Trophoblast cell (in vitro differentiated cells and primary cell): ENCODE results near the gene PER1.

ENCODE experiments used
- DNase-seq, 2 donors: peaks; one replicate each; pipeline ENCODE4 v3.0.0-alpha.2; 2016
- H2AFZ ChIP-seq: 2 replicates; pipeline ENCODE4 v1.6.1; 2013; ENCODE audit warnings: low read length, moderate library complexity, mild to moderate bottlenecking; ENCODE audit not compliant: insufficient read depth, poor library complexity
- H2AK5ac ChIP-seq: 2 replicates; pipeline ENCODE4 v1.6.1; 2013; ENCODE audit warnings: mild to moderate bottlenecking, low read length
- H2BK120ac ChIP-seq: 2 replicates; pipeline ENCODE4 v1.6.1; 2013; ENCODE audit warnings: low read length, mild to moderate bottlenecking, moderate library complexity; ENCODE audit not compliant: insufficient read depth, poor library complexity
- H2BK12ac ChIP-seq: 2 replicates; pipeline ENCODE4 v1.6.1; 2013; ENCODE audit warnings: mild to moderate bottlenecking, low read length, moderate library complexity
- H2BK5ac ChIP-seq: 2 replicates; pipeline ENCODE4 v1.6.1; 2013; ENCODE audit warnings: low read length, low read depth, moderate library complexity, mild to moderate bottlenecking; ENCODE audit not compliant: poor library complexity
- H3K14ac ChIP-seq: 2 replicates; pipeline ENCODE4 v1.6.1; 2013; ENCODE audit warnings: mild to moderate bottlenecking, low read length
- H3K18ac ChIP-seq: 2 replicates; pipeline ENCODE4 v1.6.1; 2013; ENCODE audit warnings: mild to moderate bottlenecking, low read length
- H3K23ac ChIP-seq: 2 replicates; pipeline ENCODE4 v1.6.1; 2013; ENCODE audit warnings: low read length
- H3K27ac ChIP-seq: 2 replicates; pipeline ENCODE4 v1.5.1; 2013; ENCODE audit warnings: low read depth, mild to moderate bottlenecking, inconsistent platforms, low read length, moderate library complexity
- H3K27me3 ChIP-seq: 2 replicates; pipeline ENCODE4 v1.6.1; 2013; ENCODE audit warnings: inconsistent platforms, mild to moderate bottlenecking, low read length, moderate library complexity; ENCODE audit not compliant: insufficient read depth
- H3K36me3 ChIP-seq, 2 experiments: 1 replicate in 1 of 2; 2 replicates in 1 of 2; pipeline ENCODE4 v1.6.1; 2013; ENCODE audit warnings: low read length in 2 of 2, mild to moderate bottlenecking in 2 of 2, moderate library complexity in 1 of 2; ENCODE audit not compliant: insufficient read depth in 2 of 2, control insufficient read depth in 1 of 2
- H3K4ac ChIP-seq: 2 replicates; pipeline ENCODE4 v1.6.1; 2013; ENCODE audit warnings: low read depth, mild to moderate bottlenecking, low read length, moderate library complexity
- H3K4me1 ChIP-seq, 2 experiments: 1 replicate in 1 of 2; 2 replicates in 1 of 2; pipeline ENCODE4 v1.6.1; 2013; ENCODE audit warnings: low read length in 2 of 2, mild to moderate bottlenecking in 2 of 2, moderate library complexity in 1 of 2; ENCODE audit not compliant: insufficient read depth in 2 of 2, control insufficient read depth in 1 of 2
- H3K4me2 ChIP-seq: 2 replicates; pipeline ENCODE4 v1.6.1; 2013; ENCODE audit warnings: inconsistent platforms, mild to moderate bottlenecking, low read length, moderate library complexity
- H3K4me3 ChIP-seq: 2 replicates; pipeline ENCODE4 v1.5.1; 2013; ENCODE audit warnings: mild to moderate bottlenecking, low read depth, low read length, inconsistent platforms
- H3K79me1 ChIP-seq: one replicate; pipeline ENCODE4 v1.6.1; 2013; ENCODE audit warnings: low read length
- H3K79me2 ChIP-seq: 2 replicates; pipeline ENCODE4 v1.6.1; 2013; ENCODE audit warnings: low read length, mild to moderate bottlenecking; ENCODE audit not compliant: control insufficient read depth, insufficient read depth, poor library complexity
- H3K9ac ChIP-seq: 2 replicates; pipeline ENCODE4 v1.6.1; 2013; ENCODE audit warnings: mild to moderate bottlenecking, low read length
- H3K9me3 ChIP-seq: 2 replicates; pipeline ENCODE4 v1.6.1; 2013; ENCODE audit warnings: low read depth, mild to moderate bottlenecking, control low read depth, inconsistent platforms, low read length; ENCODE audit not compliant: insufficient read depth
- H4K12ac ChIP-seq: 2 replicates; pipeline ENCODE4 v1.6.1; 2013; ENCODE audit warnings: low read depth, mild to moderate bottlenecking, low read length, moderate library complexity
- H4K8ac ChIP-seq: 2 replicates; pipeline ENCODE4 v1.6.1; 2013; ENCODE audit warnings: low read depth, mild to moderate bottlenecking, low read length, moderate library complexity
- H4K91ac ChIP-seq: one replicate; pipeline ENCODE4 v1.6.1; 2013; ENCODE audit warnings: low read depth, mild to moderate bottlenecking, low read length, moderate library complexity
- WGBS: extraction: QIAGEN DNeasy Blood & Tissue Kit; methylation state at CpG from one replicate; pipeline ENCODE4 v1.1.7; 2013; ENCODE audit warnings: missing lambda C conversion rate; ENCODE audit not compliant: insufficient read length, insufficient coverage; ENCODE audit errors: extremely low coverage; 5-methylcytosine and 5-hydroxymethylcytosine counted together

PER1 gene

GRCh38 chr17:8091033-8091687 is 61.0 kb downstream of the PER1 start:
- Histone ChIP-seq H2AK5ac (no peak overlapping the region), H3K9me3 (peaks cover 3% of the 10 kb centered on the region), H3K79me1 (no peaks in the 10 kb centered on the region), H3K9ac (no peak overlapping the region), H3K23ac (no peak overlapping the region), H2BK12ac (no peak overlapping the region), H4K8ac (no peak overlapping the region), H3K14ac (no peak overlapping the region), H3K4me3 (no peak overlapping the region), H3K27ac (no peak overlapping the region), H3K18ac (no peak overlapping the region), H3K4ac (no peak overlapping the region), H3K4me2 (no peak overlapping the region), H3K4me1 (no peaks in the 10 kb centered on the region), H3K36me3 (no peaks in the 10 kb centered on the region), H2AFZ (no peak overlapping the region), H3K79me2 (no peaks in the 10 kb centered on the region), H2BK5ac (no peak overlapping the region), H2BK120ac (no peak overlapping the region), H4K91ac (no peak overlapping the region), H4K12ac (no peak overlapping the region), H3K27me3 (no peaks in the 10 kb centered on the region)
- no CpG with 5 or more reads among the region's 9 CpGs for WGBS
- DNase-seq, result no peak
